Measurements from ENCODE around the gene WDR55. TPM values are rescaled to one million over a fixed set of nuclear protein-coding genes. Genes with fewer than 3 reads are reported as not detected.

Gene WDR55, protein sequence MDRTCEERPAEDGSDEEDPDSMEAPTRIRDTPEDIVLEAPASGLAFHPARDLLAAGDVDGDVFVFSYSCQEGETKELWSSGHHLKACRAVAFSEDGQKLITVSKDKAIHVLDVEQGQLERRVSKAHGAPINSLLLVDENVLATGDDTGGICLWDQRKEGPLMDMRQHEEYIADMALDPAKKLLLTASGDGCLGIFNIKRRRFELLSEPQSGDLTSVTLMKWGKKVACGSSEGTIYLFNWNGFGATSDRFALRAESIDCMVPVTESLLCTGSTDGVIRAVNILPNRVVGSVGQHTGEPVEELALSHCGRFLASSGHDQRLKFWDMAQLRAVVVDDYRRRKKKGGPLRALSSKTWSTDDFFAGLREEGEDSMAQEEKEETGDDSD
- 26.4 and 29.5 TPM in 2 replicates for total RNA-seq

DNA sequence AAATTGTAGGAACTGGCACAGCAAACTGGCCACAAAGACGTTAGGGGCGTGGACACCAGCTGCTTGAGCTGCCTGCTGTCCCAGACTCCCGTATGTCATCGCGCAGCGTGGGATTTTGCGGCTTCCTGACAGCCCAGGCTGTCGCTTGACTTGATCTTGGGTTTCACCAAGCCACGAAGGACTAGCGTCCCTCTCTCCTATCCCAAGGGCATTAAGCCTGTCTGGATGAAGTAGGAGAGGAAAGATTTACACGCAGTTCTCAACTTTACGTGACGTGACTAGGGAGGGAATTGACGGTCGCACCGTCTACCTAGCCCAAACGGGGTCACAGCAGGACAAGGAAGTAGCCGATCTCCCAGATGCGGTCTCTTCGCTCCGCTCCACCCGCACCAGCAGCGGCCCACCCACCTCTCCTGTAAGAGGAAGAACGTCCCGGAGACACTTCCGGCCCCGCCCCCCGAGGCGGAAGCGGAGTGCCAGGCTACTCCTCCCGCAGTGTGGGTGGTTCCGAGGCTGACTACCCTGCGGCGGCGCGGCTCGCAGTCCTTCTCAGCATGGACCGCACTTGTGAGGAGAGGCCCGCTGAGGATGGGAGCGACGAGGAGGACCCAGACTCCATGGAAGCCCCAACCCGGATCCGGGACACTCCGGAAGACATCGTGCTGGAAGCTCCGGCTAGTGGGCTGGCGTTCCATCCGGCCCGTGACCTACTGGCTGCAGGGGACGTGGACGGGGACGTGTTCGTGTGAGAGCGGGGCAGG, at the start of gene WDR55:
TSS of gene WDR55 (plus strand) at position 546 of the 761 bp plus-strand sequence. CDS start at position 555, 9 bp downstream.

DNA sequence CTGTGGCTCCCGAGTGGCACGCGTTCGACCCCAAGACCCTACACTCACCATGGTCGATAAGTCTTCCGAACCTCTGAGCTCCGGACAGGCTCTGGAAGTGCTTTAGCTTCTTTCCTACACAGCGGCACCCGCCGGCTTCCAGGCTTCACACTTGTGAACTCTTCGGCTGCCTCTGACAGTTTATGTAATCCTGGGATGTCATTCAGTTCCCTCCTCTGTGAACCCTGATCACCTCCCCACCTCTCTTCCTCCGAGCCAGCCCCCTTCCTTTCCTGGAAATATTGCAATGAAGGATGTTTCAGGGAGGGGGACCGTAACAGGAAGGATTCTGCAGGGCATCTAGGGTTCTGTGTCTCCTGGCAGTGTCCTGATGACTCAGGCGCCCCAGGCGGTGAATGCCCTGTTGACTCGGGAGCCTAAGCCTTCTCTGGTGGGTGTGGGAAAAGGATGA, 31.7 kb upstream of the WDR55 start, which contains the start of gene CD14:
TSS of gene CD14 (minus strand) at position 155 of the 451 bp plus-strand sequence. CDS start at position 51, 104 bp downstream.

DNA sequence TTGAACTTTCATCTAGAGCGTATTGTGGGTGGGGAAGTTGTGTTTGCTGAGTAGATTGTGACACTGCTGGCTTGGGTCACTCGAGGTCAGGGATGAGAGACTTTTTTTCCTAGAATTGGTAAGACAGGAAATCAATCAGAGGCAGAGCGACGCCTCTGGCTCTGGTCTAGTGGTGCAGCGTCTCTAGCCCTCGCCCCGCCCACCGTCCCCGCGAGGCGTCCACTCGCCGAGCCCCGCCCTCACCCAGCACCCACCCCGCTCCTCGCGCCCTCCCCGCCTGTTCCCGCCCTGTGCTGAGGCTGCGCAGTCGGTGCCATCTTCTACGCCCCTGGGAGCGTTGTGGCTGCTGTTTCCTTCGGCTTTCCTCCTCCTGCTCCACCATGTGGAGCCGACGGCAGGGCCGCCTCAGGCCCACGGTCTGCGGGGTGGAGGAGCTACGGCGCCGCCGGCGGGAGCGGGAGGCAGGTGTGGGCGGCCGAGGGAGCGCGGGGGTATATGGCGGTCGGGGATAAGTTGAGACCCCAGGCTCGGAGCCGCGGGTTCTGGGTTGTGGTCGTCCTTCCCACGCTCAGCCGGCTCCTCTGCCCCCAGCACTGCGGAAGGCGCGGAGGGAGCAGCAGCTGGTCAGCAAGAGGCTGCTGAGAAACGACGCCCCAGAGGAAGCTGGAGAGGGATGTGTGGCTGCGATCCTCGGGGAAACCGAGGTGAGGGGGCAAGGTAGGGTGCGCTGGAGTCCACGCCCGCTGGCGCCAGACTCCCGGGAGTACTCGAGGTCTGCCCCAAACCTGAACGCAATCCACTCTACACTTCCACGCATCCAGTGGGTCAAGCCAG, 25.3 kb upstream of the WDR55 start, which contains the start of gene TMCO6:
TSS of gene TMCO6 (plus strand) at position 304 of the 834 bp plus-strand sequence. CDS start at position 381, 77 bp downstream.

DNA sequence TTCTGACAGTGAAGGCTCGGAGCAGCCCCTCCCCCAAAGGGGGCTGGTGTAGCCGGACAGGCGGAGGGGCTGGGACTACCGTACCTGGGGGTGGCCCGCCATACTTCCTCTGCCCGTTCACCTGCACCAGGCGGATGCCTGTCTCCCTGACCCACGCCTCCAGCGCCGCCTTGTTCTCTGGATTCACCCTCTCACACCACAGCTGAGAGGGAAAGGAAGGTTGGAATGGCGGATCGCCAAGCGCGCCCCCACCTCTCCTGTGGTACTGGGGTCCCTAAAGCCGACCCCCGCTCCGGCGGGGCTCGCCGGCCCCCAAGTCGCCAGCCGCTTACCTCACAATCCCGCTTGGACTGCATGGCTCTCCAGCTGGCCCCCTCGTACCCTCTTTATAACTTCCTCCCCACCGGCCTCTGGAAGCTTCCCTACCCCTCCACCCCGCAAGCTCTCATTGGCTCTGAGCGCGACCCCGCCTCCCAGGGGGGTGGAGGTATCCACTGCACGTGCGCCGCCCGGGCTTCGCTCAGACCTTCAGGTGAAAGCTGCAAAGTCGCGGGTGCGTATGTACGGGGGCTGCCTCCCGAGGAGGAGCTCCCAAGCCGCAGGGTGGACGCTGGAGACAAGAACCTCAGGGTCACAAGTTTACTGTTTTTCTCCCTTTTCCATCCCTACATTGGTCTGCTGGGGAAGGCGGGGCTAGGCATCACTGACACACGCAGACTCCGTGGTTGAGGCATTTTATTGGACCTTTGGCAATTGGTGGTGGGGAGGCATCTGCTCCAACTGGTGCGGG, 8.7 kb downstream of the WDR55 start, which contains the start of gene DND1:
TSS of gene DND1 (minus strand) at position 390 of the 790 bp plus-strand sequence. CDS start at position 356, 34 bp downstream.

DNA sequence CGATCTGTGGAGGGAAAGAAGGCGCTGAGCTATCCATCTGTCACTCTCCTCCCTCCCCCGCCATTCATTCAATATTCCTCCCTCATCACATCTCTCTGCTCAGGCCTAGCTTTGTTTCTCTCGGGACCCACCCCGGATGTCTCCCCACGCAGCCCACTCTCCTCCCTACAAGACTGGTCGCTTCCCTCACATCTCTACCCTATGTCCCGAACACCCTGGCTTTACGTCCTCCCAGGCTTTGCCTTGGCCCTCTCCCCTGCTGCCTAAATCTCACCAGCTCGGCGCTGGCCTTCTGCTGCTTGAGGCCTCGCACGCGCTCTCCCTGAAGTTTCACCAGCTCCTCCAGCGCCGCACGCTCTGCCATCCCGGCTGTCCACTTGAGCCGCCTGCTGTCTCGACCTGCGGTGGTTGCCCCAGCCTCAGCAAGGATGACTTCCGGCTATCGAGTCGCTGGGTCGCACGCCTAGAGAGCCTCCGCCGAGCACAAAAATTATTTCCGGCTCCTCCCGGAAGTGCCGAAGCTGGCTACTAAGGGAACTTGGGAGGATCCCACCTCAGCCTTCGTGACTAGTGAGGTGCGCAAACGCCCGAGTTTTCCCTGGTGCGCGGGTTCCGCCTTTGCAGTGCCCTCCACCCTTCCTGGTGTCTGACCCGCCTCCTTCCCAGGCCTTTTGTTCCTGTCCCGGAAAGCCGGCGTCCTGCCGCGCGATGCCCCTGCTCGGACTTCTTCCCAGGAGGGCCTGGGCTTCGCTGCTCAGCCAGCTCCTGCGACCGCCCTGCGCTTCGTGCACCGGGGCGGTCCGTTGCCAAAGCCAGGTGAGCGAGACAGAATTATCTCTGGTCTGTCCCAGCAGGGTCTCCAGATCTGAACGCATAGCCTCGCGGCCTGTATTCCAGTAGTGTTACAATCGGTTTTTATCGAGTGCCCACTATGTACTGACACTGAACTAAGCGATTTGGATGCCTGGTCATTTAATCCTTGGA, 26.5 kb downstream of the WDR55 start, which contains the start of the genes HARS1 and HARS2:
TSS of gene HARS1 (minus strand) at position 430 of the 984 bp plus-strand sequence. CDS start at position 364, 66 bp downstream.
TSS of gene HARS2 (plus strand) at position 515 of the 984 bp plus-strand sequence. CDS start at position 709, 194 bp downstream.

DNA sequence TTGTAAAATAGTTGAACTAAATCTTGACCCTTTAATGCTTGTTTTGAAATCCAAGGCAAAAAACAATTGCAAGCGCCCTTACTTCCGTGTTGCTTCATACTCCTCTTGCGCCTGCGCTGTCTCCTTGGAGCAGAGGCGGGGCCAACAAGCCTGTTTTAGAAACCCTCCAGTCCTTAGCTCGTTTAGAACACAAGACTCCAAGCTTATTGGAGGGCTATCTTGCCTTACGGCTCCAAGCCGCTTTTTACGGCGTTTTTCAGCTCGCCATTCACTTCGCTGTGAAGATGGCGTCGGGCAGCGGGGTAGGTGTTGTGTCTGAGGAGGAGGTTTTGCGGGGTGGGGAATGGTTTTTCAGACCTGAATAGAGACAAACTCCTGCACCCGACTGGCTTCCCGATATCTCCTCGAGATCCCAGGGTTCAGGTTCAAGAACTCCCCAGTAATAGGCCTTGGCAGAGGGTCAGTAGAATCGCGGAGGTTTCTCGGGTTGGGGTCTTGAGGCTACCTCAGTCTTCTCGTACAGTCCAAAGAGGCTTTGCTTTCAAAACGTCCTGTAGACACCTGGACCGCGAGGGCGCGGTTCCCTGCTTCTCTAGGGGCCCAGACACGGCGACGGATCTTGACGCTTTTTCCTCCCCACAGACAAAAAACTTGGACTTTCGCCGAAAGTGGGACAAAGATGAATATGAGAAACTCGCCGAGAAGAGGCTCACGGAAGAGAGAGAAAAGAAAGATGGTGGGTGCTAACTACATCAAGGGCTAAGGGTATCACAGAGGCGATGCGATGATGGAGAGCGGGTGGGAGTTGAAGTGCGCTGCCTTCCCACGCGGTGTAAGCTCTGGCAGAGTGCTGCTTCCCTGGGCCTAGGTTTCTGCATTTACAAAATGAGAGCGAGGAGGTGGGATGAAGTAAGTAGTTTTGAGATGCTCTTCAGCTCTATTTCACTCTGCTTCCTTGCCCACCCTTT, 35.8 kb downstream of the WDR55 start, which contains the start of gene ZMAT2:
TSS of gene ZMAT2 (plus strand) at position 271 of the 968 bp plus-strand sequence. CDS start at position 285, 14 bp downstream.

Other genes with a start within 250 kb of the WDR55 start
- 0.54 and 0.75 TPM in 2 replicates for gene EIF4EBP3, start 117.2 kb upstream of the WDR55 start, total RNA-seq
- 19.2 and 20.9 TPM in 2 replicates for gene SRA1, start 107.4 kb upstream of the WDR55 start, total RNA-seq
- 4.9 and 12.1 TPM in 2 replicates for gene APBB3, start 100.3 kb upstream of the WDR55 start, total RNA-seq
- gene SLC35A4, start 100.1 kb upstream of the WDR55 start, total RNA-seq: 18.4 and 19.8 TPM in 2 replicates
- 0.09 and 2.2 TPM in 2 replicates for gene CD14, start 31.7 kb upstream of the WDR55 start, total RNA-seq
- gene TMCO6, start 25.5 kb upstream of the WDR55 start, total RNA-seq: 7.4 and 10.5 TPM in 2 replicates
- gene NDUFA2, start 17.3 kb upstream of the WDR55 start, total RNA-seq: 54.1 and 75.7 TPM in 2 replicates
- gene IK, start 17.1 kb upstream of the WDR55 start, total RNA-seq: 109 and 111 TPM in 2 replicates
- 0.09 and 0.19 TPM in 2 replicates for gene DND1, start 8.7 kb downstream of the WDR55 start, total RNA-seq
- gene HARS1, start 26.5 kb downstream of the WDR55 start, total RNA-seq: 79.3 and 96.4 TPM in 2 replicates
- gene HARS2, start 26.6 kb downstream of the WDR55 start, total RNA-seq: 31.3 and 32.5 TPM in 2 replicates
- gene ZMAT2, start 35.5 kb downstream of the WDR55 start, total RNA-seq: 54.5 and 63.3 TPM in 2 replicates
- gene PCDHA1, start 121.2 kb downstream of the WDR55 start, total RNA-seq: under 0.01 TPM in 1 of 2 replicates, not detected in the other
- 0.18 and 0.19 TPM in 2 replicates for gene PCDHA2, start 129.9 kb downstream of the WDR55 start, total RNA-seq
- gene PCDHA3, start 136.2 kb downstream of the WDR55 start, total RNA-seq: 0.28 and 0.36 TPM in 2 replicates
- gene PCDHA4, start 142.2 kb downstream of the WDR55 start, total RNA-seq: 0.75 and 1.1 TPM in 2 replicates
- 0.09 TPM in 2 replicates for gene PCDHA5, start 156.7 kb downstream of the WDR55 start, total RNA-seq
- 0.56 and 0.63 TPM in 2 replicates for gene PCDHA6, start 163.1 kb downstream of the WDR55 start, total RNA-seq
- 0.27 and 0.28 TPM in 2 replicates for gene PCDHA7, start 169.4 kb downstream of the WDR55 start, total RNA-seq
- gene PCDHA8, start 176.3 kb downstream of the WDR55 start, total RNA-seq: 0.09 and 0.19 TPM in 2 replicates
- 0.09 TPM in 2 replicates for gene PCDHA9, start 183.5 kb downstream of the WDR55 start, total RNA-seq
- 0.45 and 0.56 TPM in 2 replicates for gene PCDHA10, start 191.0 kb downstream of the WDR55 start, total RNA-seq
- 0.09 and 0.27 TPM in 2 replicates for gene PCDHA11, start 204.1 kb downstream of the WDR55 start, total RNA-seq
- gene PCDHA12, start 210.4 kb downstream of the WDR55 start, total RNA-seq: 0.09 and 0.19 TPM in 2 replicates
- 0.09 and 0.19 TPM in 2 replicates for gene PCDHA13, start 217.2 kb downstream of the WDR55 start, total RNA-seq